Ectodermal cell (in vitro differentiated cells): ENCODE measurements around the gene KRTAP29-1.
"Not testable (repeated sequence)": the region's sequence is repeated elsewhere in the genome, so short reads cannot be mapped to it uniquely, and the experiment has no call there.

ENCODE experiments used
- H3K27ac ChIP-seq: 2 replicates; pipeline ENCODE4 v1.7.0; 2013; ENCODE audit warnings: mild to moderate bottlenecking, low read depth, low read length; ENCODE audit not compliant: insufficient read depth, poor library complexity, severe bottlenecking
- H3K27me3 ChIP-seq: 2 replicates; pipeline ENCODE4 v1.7.0; 2013; ENCODE audit warnings: mild to moderate bottlenecking, low read length; ENCODE audit not compliant: insufficient read depth, control insufficient read depth, poor library complexity, severe bottlenecking
- H3K36me3 ChIP-seq: one replicate; pipeline ENCODE4 v1.7.0; 2013; ENCODE audit warnings: low read length; ENCODE audit not compliant: control insufficient read depth, insufficient read depth
- H3K4me1 ChIP-seq: one replicate; pipeline ENCODE4 v1.7.0; 2013; ENCODE audit warnings: low read length; ENCODE audit not compliant: control insufficient read depth, insufficient read depth
- H3K4me3 ChIP-seq: 2 replicates; pipeline ENCODE4 v1.7.0; 2013; ENCODE audit warnings: low read depth, low read length, control low read depth; ENCODE audit not compliant: insufficient read depth
- H3K9me3 ChIP-seq: 2 replicates; pipeline ENCODE4 v1.7.0; 2013; ENCODE audit warnings: mild to moderate bottlenecking, low read length, moderate library complexity; ENCODE audit not compliant: control insufficient read depth
- WGBS, 2 experiments: methylation state at CpG; one replicate each; pipeline ENCODE4 v1.1.7; 2013; ENCODE audit warnings: missing lambda C conversion rate in 2 of 2; 5-methylcytosine and 5-hydroxymethylcytosine counted together

The KRTAP29-1 gene

GRCh38 chr17:41298458-41299135, 4.1 kb downstream of the KRTAP29-1 start:
- H3K4me1 ChIP-seq = no peaks in the 10 kb centered on the region
- no peak overlapping the region for H3K4me3 ChIP-seq
- H3K27me3 ChIP-seq = no peaks in the 10 kb centered on the region
- no peaks in the 10 kb centered on the region for H3K36me3 ChIP-seq
- WGBS, 2 experiments = 86 to 90% methylated on average over 20 of the region's 20 CpGs
- no peak overlapping the region for H3K27ac ChIP-seq
- no peaks in the 10 kb centered on the region for H3K9me3 ChIP-seq

GRCh38 chr17:41296846-41297245, 5.8 kb downstream of the KRTAP29-1 start:
- Histone ChIP-seq H3K27me3 (no peaks in the 10 kb centered on the region), H3K9me3 (no peaks in the 10 kb centered on the region)
- 80 to 100% methylated on average over 1 of the region's 1 CpG for WGBS, 2 experiments

GRCh38 chr17:41294016-41294415, 8.6 kb downstream of the KRTAP29-1 start:
- WGBS, 2 experiments = 93 to 94% methylated on average over 1 of the region's 1 CpG
- Histone ChIP-seq H3K4me3 (no peak overlapping the region), H3K27me3 (no peaks in the 10 kb centered on the region), H3K27ac (no peak overlapping the region), H3K9me3 (no peaks in the 10 kb centered on the region), H3K4me1 (no peaks in the 10 kb centered on the region), H3K36me3 (no peaks in the 10 kb centered on the region)

More at GRCh38 chr17:41296846-41297245, 5.8 kb downstream of the KRTAP29-1 start:
- no peaks in the 10 kb centered on the region for H3K36me3 ChIP-seq
- H3K4me1 ChIP-seq = no peaks in the 10 kb centered on the region
- H3K4me3 ChIP-seq = no peak overlapping the region
- H3K27ac ChIP-seq = no peak overlapping the region

- no peaks in the 10 kb centered on the region for H3K36me3 ChIP-seq
- 96 to 100% methylated on average over 3 of the region's 3 CpGs for WGBS, 2 experiments
- H3K4me1 ChIP-seq = no peaks in the 10 kb centered on the region
- no peaks in the 10 kb centered on the region for H3K27me3 ChIP-seq
- no peaks in the 10 kb centered on the region for H3K9me3 ChIP-seq
- H3K27ac ChIP-seq = no peak overlapping the region
- H3K4me3 ChIP-seq = no peak overlapping the region
Observed at GRCh38 chr17:41287050-41287449, 15.6 kb downstream of the KRTAP29-1 start.

GRCh38 chr17:41284546-41284945, 18.1 kb downstream of the KRTAP29-1 start:
- H3K27ac ChIP-seq = no peak overlapping the region
- H3K9me3 ChIP-seq = no peaks in the 10 kb centered on the region
- WGBS, 2 experiments = 97 to 100% methylated on average over 2 of the region's 2 CpGs
- H3K4me3 ChIP-seq = no peak overlapping the region
- H3K36me3 ChIP-seq = no peaks in the 10 kb centered on the region
- no peaks in the 10 kb centered on the region for H3K27me3 ChIP-seq
- H3K4me1 ChIP-seq = no peaks in the 10 kb centered on the region

GRCh38 chr17:41284043-41284442, 18.6 kb downstream of the KRTAP29-1 start:
- Histone ChIP-seq H3K4me3 (no peak overlapping the region), H3K4me1 (no peaks in the 10 kb centered on the region), H3K9me3 (no peaks in the 10 kb centered on the region), H3K27me3 (no peaks in the 10 kb centered on the region), H3K36me3 (no peaks in the 10 kb centered on the region), H3K27ac (no peak overlapping the region)
- WGBS, 2 experiments = 79 to 93% methylated on average over 3 of the region's 3 CpGs

GRCh38 chr17:41278176-41278955, 24.3 kb downstream of the KRTAP29-1 start:
- no peaks in the 10 kb centered on the region for H3K4me1 ChIP-seq
- H3K27ac ChIP-seq = no peak overlapping the region
- H3K36me3 ChIP-seq = no peaks in the 10 kb centered on the region
- no peaks in the 10 kb centered on the region for H3K9me3 ChIP-seq
- WGBS, 2 experiments = 95% methylated on average over 3 of the region's 3 CpGs
- no peaks in the 10 kb centered on the region for H3K27me3 ChIP-seq
- no peak overlapping the region for H3K4me3 ChIP-seq

GRCh38 chr17:41275648-41276190, 26.9 kb downstream of the KRTAP29-1 start, which contains the start of gene KRTAP9-7:
Gene KRTAP9-7 (plus strand): TSS chr17:41275698. CDS start chr17:41275698, 0 bp downstream.
- not testable (repeated sequence) for H3K36me3 ChIP-seq, H3K4me3 ChIP-seq, H3K4me1 ChIP-seq, H3K27me3 ChIP-seq, H3K27ac ChIP-seq, H3K9me3 ChIP-seq
- WGBS, 2 experiments = 80 to 83% methylated on average over 3 of the region's 3 CpGs

GRCh38 chr17:41271858-41272257, 30.8 kb downstream of the KRTAP29-1 start:
- Histone ChIP-seq H3K27me3 (no peaks in the 10 kb centered on the region), H3K36me3 (no peaks in the 10 kb centered on the region), H3K27ac (no peak overlapping the region), H3K9me3 (no peaks in the 10 kb centered on the region), H3K4me1 (no peaks in the 10 kb centered on the region), H3K4me3 (no peak overlapping the region)
- WGBS, 2 experiments = 67 to 80% methylated on average over 1 of the region's 1 CpG

- not testable (repeated sequence) for H3K27me3 ChIP-seq, H3K9me3 ChIP-seq, H3K36me3 ChIP-seq, H3K27ac ChIP-seq, H3K4me3 ChIP-seq, H3K4me1 ChIP-seq
- 70 to 82% methylated on average over 1 of the region's 1 CpG for WGBS, 2 experiments
Observed at GRCh38 chr17:41271323-41271722, 31.3 kb downstream of the KRTAP29-1 start.
